BLaER1 treated with 17β-estradiol and CSF1 and Interleukin-3, amounts not matched to agents 10 nM and 100 nM (cell line): ENCODE data around the gene BARHL1.
"Not testable (repeated sequence)": the region's sequence is repeated elsewhere in the genome, so short reads cannot be mapped to it uniquely, and the experiment has no call there.

ENCODE experiments used
- H3K27ac ChIP-seq, 11 experiments: shearing (Covaris generic); formaldehyde crosslinking; 2 replicates each; pipeline ENCODE4 v1.8.1; 2022
- H3K27me3 ChIP-seq, 11 experiments: shearing (Covaris generic); formaldehyde crosslinking; 2 replicates each; pipeline ENCODE4 v1.8.1; 2022
- H3K36me3 ChIP-seq, 11 experiments: shearing (Covaris generic); formaldehyde crosslinking; 2 replicates each; pipeline ENCODE4 v1.8.1; 2022
- H3K4me1 ChIP-seq, 10 experiments: shearing (Covaris generic); formaldehyde crosslinking; 2 replicates each; pipeline ENCODE4 v1.8.1; 2022
- H3K4me2 ChIP-seq, 11 experiments: shearing (Covaris generic); formaldehyde crosslinking; 2 replicates each; pipeline ENCODE4 v1.8.1; 2022
- H3K4me3 ChIP-seq, 10 experiments: shearing (Covaris generic); formaldehyde crosslinking; 2 replicates each; pipeline ENCODE4 v1.8.1; 2022
- H3K9ac ChIP-seq, 11 experiments: shearing (Covaris generic); formaldehyde crosslinking; 2 replicates each; pipeline ENCODE4 v1.8.1; 2022
- H3K9me3 ChIP-seq, 11 experiments: shearing (Covaris generic); formaldehyde crosslinking; replicated peaks in 1 of 11; 2 replicates each; pipeline ENCODE4 v1.8.1; 2022
- H4K20me1 ChIP-seq, 11 experiments: shearing (Covaris generic); formaldehyde crosslinking; 2 replicates each; pipeline ENCODE4 v1.8.1; 2022
- Cebpa-rat ChIP-seq, 11 experiments: shearing (Covaris generic); IDR thresholded peaks; 2 replicates each; pipeline ENCODE4 v1.8.1; 2022

BARHL1 gene

DNA sequence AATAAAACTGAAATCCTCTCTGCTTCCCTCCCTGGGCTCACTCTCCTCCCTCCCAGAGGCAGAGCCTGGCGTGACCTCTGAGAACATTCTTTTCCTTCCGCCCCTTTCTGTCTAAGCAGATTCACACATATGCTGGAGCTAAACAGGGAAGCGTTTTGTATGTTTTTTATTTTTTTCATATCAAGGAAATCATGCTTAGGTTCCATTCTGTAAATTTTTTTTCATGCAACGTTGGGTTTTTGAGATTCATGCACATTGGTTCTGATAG is 20.2 kb upstream of the BARHL1 start:
- Histone ChIP-seq H4K20me1 (0 out of 22 replicates have a peak, but pooled peaks cover 0 to 3% (median 0%) of the 10 kb centered on the region in 11 experiments), H3K27ac (no peak overlapping the region), H3K4me1 (peaks cover 6 to 20% (median 14%) of the 10 kb centered on the region in 10 experiments; a peak in 18 of 20 replicates), H3K4me3 (no peak overlapping the region), H3K27me3 (no peaks in the 10 kb centered on the region), H3K9ac (no peak overlapping the region), H3K36me3 (no peaks in the 10 kb centered on the region), H3K9me3 (peaks cover 0 to 7% (median 0%) of the 10 kb centered on the region in 11 experiments; a peak in 1 of 22 replicates), H3K4me2 (peak overlapping the region; percentile 1 to 61 (median 33); a peak in 18 of 22 replicates)
- TF ChIP-seq Cebpa-rat (IDR thresholded peaks at IDR 0.05) = no peak

DNA sequence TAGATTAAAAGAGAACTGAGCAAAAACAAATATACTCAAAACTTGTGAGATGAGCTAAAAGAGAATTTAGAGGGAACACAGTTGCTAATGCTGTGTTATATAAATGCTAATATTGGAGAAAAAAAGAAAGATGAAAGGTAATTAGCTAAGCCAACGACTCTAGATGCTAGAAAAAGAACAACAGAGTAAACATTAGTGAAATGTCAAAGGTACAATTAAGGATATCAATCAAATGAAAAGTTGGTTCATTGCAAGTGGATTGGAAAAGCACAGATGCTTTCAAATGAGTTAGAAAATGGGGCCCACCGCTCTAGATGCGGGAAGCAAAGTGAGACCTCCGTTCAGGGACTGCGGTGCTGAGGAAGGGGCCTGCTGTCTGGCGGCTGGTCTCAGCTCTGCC is 17.9 kb upstream of the BARHL1 start:
- Histone ChIP-seq H3K9ac (no peak overlapping the region), H3K4me1 (peaks cover 6 to 37% (median 28%) of the 10 kb centered on the region in 10 experiments; a peak in 18 of 20 replicates), H3K27ac (no peak overlapping the region), H4K20me1 (0 out of 22 replicates have a peak, but pooled peaks cover 0 to 3% (median 0%) of the 10 kb centered on the region in 11 experiments), H3K4me3 (no peak overlapping the region), H3K36me3 (no peaks in the 10 kb centered on the region), H3K9me3 (peaks cover 0 to 1% (median 0%) of the 10 kb centered on the region in 11 experiments; a peak in 1 of 22 replicates), H3K4me2 (no peak overlapping the region), H3K27me3 (no peaks in the 10 kb centered on the region)
- no peak for TF ChIP-seq Cebpa-rat (IDR thresholded peaks at IDR 0.05)

- not testable (repeated sequence) for H3K27me3 ChIP-seq, H3K4me3 ChIP-seq, H3K9me3 ChIP-seq, H3K36me3 ChIP-seq, H4K20me1 ChIP-seq, H3K9ac ChIP-seq, H3K27ac ChIP-seq
- peaks cover 0 to 47% (median 26%) of the 10 kb centered on the region in 10 experiments; a peak in 12 of 20 replicates for H3K4me1 ChIP-seq
- peak overlapping the region in 6 of 11 experiments; percentile 6 to 77 (median 66); a peak in 9 of 22 replicates for H3K4me2 ChIP-seq
Observed at GRCh38 chr9:132568787-132569186, 13.6 kb upstream of the BARHL1 start.

DNA sequence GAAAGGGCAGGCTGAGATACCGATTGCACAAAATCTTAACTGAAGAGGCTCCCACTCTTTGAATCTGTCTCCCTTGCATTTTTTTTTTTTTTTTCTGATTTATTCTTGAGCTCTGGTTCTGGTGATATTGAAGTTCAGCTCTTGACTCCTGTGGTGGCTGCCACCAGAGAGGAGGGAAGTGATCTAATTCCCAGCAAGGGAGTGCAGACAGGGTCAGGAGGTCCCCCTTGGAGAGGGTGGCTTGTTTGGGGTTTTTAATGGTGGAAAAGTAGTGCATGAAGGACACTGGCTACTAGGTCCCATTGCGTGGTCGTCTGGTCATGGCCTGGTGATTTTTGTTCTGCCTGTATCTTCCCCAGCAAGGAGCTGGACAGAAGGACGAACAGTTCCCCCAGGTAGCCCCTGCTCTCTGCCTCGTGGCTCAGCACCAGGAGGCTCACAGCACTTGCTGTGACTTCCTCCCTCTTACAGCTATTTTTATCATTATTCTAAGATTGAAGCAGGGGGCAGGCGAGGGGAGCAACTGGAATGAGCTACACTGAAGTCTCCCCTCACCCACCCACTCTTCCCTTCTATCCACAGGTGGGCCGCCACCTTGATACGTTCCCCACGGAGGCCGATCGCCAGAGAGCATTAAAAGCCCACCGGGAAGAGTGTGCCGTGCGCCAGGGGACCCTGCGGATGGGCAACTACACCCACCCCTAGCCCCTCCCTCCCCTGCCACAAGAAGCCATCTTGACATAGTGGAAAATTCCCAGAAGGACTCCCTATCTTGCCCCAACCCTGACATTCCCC is 10.4 kb upstream of the BARHL1 start:
- no peak overlapping the region for H3K4me3 ChIP-seq
- no peaks in the 10 kb centered on the region for H3K9me3 ChIP-seq
- H4K20me1 ChIP-seq = peaks cover 0 to 17% (median 6%) of the 10 kb centered on the region in 11 experiments; a peak in 11 of 22 replicates
- no peak overlapping the region for H3K27ac ChIP-seq
- no peak overlapping the region for H3K9ac ChIP-seq
- no peaks in the 10 kb centered on the region for H3K36me3 ChIP-seq
- H3K4me1 ChIP-seq = peaks cover 0 to 46% (median 26%) of the 10 kb centered on the region in 10 experiments; a peak in 12 of 20 replicates
- TF ChIP-seq Cebpa-rat (IDR thresholded peaks at IDR 0.05) = no peak
- H3K27me3 ChIP-seq = peaks cover 18 to 23% (median 20%) of the 10 kb centered on the region in 11 experiments
- H3K4me2 ChIP-seq = peak overlapping the region in 7 of 11 experiments; percentile 3 to 57 (median 34); a peak in 9 of 22 replicates

GRCh38 chr9:132572921-132573320 is 9.5 kb upstream of the BARHL1 start:
- peaks cover 0 to 24% (median 14%) of the 10 kb centered on the region in 11 experiments; a peak in 14 of 22 replicates for H4K20me1 ChIP-seq
- no peaks in the 10 kb centered on the region for H3K36me3 ChIP-seq
- H3K4me3 ChIP-seq = no peak overlapping the region
- TF ChIP-seq Cebpa-rat (IDR thresholded peaks at IDR 0.05) = no peak
- H3K9ac ChIP-seq = no peak overlapping the region
- H3K4me2 ChIP-seq = peak overlapping the region in 2 of 11 experiments; percentile 19 to 31; a peak in 3 of 22 replicates
- peaks cover 27 to 32% (median 29%) of the 10 kb centered on the region in 11 experiments for H3K27me3 ChIP-seq
- H3K4me1 ChIP-seq = peaks cover 0 to 39% (median 19%) of the 10 kb centered on the region in 10 experiments; a peak in 12 of 20 replicates
- H3K27ac ChIP-seq = no peak overlapping the region
- no peaks in the 10 kb centered on the region for H3K9me3 ChIP-seq

DNA sequence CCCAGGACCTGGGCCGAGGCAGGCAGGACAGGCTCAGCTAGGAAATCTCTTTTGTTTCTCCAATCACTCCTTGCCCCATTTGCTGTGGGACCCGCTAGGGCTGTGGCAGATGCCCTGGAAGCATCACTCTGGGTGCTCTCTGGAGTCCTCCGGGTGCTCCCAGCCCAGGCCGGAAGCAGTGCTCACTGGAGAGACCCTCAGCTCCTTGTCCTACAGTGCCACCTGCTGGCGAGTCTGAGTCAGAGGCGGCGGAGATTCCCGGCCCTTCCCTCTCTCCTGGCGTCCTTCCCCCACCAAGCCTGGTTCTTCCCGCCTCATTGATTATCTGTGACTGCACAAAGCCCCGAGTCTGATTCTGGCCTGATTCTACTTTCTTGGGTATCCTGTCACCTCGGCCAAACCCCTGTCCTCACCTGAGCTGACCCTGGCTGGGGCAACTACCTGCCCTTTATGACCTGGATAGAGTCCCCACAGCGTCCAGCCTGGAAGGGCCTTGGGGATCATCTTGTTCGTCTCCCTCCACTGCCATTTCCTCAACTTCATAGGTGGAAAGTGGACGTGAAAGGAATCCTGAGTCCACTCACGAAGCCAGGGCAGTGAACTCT is 7.3 kb upstream of the BARHL1 start:
- Histone ChIP-seq H3K9ac (no peak overlapping the region), H3K9me3 (no peaks in the 10 kb centered on the region), H3K27ac (no peak overlapping the region), H3K36me3 (no peaks in the 10 kb centered on the region), H3K4me2 (no peak overlapping the region), H4K20me1 (peaks cover 0 to 46% (median 33%) of the 10 kb centered on the region in 11 experiments; a peak in 17 of 22 replicates), H3K27me3 (peaks cover 49 to 54% (median 51%) of the 10 kb centered on the region in 11 experiments), H3K4me3 (no peak overlapping the region), H3K4me1 (peaks cover 0 to 24% (median 13%) of the 10 kb centered on the region in 10 experiments; a peak in 12 of 20 replicates)
- no peak for TF ChIP-seq Cebpa-rat (IDR thresholded peaks at IDR 0.05)

DNA sequence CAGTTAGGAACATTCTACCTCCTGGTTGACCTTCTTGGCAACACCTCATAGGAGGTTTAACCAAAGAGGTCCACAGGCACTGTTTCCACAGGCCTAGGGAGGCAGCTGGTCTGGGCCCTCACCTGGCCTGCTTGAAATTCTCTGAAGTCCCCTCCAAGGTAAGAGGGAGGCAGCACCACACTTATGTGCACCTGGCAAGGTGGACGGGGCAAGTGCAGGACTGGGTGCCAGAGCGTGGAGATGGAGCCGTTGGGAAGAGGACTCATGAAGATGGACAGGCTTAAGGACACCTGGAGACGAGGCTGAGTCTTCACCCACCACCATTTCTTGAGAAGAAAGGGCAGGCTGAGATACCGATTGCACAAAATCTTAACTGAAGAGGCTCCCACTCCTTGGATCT is 6.6 kb upstream of the BARHL1 start:
- no peak for TF ChIP-seq Cebpa-rat (IDR thresholded peaks at IDR 0.05)
- no peak overlapping the region for H3K4me3 ChIP-seq
- no peaks in the 10 kb centered on the region for H3K36me3 ChIP-seq
- H3K27ac ChIP-seq = no peak overlapping the region
- peaks cover 0 to 53% (median 40%) of the 10 kb centered on the region in 11 experiments; a peak in 17 of 22 replicates for H4K20me1 ChIP-seq
- no peak overlapping the region for H3K9ac ChIP-seq
- no peak overlapping the region for H3K4me2 ChIP-seq
- H3K27me3 ChIP-seq = peaks cover 56 to 61% (median 58%) of the 10 kb centered on the region in 11 experiments
- no peaks in the 10 kb centered on the region for H3K9me3 ChIP-seq
- H3K4me1 ChIP-seq = peaks cover 0 to 17% (median 8%) of the 10 kb centered on the region in 10 experiments; a peak in 11 of 20 replicates

GRCh38 chr9:132577119-132577518 is 5.3 kb upstream of the BARHL1 start:
- Histone ChIP-seq H3K27me3 (peaks cover 69 to 74% (median 71%) of the 10 kb centered on the region in 11 experiments), H3K4me3 (no peak overlapping the region), H3K4me1 (peaks cover 4 to 21% (median 8%) of the 10 kb centered on the region in 10 experiments; a peak in 14 of 20 replicates), H3K9me3 (no peaks in the 10 kb centered on the region), H3K36me3 (no peaks in the 10 kb centered on the region), H3K9ac (no peak overlapping the region), H3K27ac (no peak overlapping the region), H4K20me1 (peaks cover 0 to 66% (median 51%) of the 10 kb centered on the region in 11 experiments; a peak in 17 of 22 replicates), H3K4me2 (no peak overlapping the region)
- TF ChIP-seq Cebpa-rat (IDR thresholded peaks at IDR 0.05) = no peak

GRCh38 chr9:132578367-132578932 is 4.0 kb upstream of the BARHL1 start:
- no peak overlapping the region for H3K27ac ChIP-seq
- peaks cover 83 to 85% (median 84%) of the 10 kb centered on the region in 11 experiments for H3K27me3 ChIP-seq
- H3K4me2 ChIP-seq = no peak overlapping the region
- peaks cover 0 to 6% (median 0%) of the 10 kb centered on the region in 11 experiments; a peak in 2 of 22 replicates for H3K9me3 ChIP-seq
- no peak for TF ChIP-seq Cebpa-rat (IDR thresholded peaks at IDR 0.05)
- no peaks in the 10 kb centered on the region for H3K36me3 ChIP-seq
- no peak overlapping the region for H3K4me3 ChIP-seq
- no peak overlapping the region for H3K9ac ChIP-seq
- H4K20me1 ChIP-seq = peaks cover 0 to 78% (median 61%) of the 10 kb centered on the region in 11 experiments; a peak in 17 of 22 replicates
- H3K4me1 ChIP-seq = peaks cover 4 to 15% (median 6%) of the 10 kb centered on the region in 10 experiments; a peak in 12 of 20 replicates
